Kidney (tissue), 14 donors: Measurements from ENCODE around the gene ANKRD53. TPM values are rescaled to one million over a fixed set of nuclear protein-coding genes. Genes with fewer than 3 reads are reported as not detected.

Experiments
- DNase-seq, 5 donors: peaks; one replicate each; pipeline ENCODE4 v3.0.0-alpha.2; 2013 to 2020
- FAIRE-seq: peaks from 2 replicates; lab custom pipeline; 2012; peaks lifted over from hg19 to GRCh38; lab: Jason Lieb, UNC
- H3K27ac ChIP-seq, 2 donors: one replicate each; pipeline ENCODE4 v1.7.0; 2013; ENCODE audit warnings: low read depth in 2 of 2, low read length in 2 of 2, inconsistent platforms in 1 of 2
- H3K27me3 ChIP-seq: one replicate; pipeline ENCODE4 v1.7.1; 2013; ENCODE audit warnings: low read length, inconsistent platforms; ENCODE audit not compliant: control insufficient read depth, insufficient read depth
- H3K36me3 ChIP-seq, 3 donors: one replicate each; pipeline versions ENCODE4 v1.7.0 to v1.7.1; 2013; ENCODE audit warnings: low read length in 3 of 3, control low read depth in 1 of 3, inconsistent platforms in 1 of 3; ENCODE audit not compliant: insufficient read depth in 3 of 3, control insufficient read depth in 2 of 3
- H3K4me1 ChIP-seq, 3 donors: one replicate each; pipeline versions ENCODE4 v1.7.0 to v1.7.1; 2013; ENCODE audit warnings: low read length in 3 of 3, inconsistent platforms in 1 of 3, low read depth in 1 of 3; ENCODE audit not compliant: control insufficient read depth in 2 of 3, insufficient read depth in 2 of 3
- H3K4me3 ChIP-seq, 3 donors: one replicate each; pipeline versions ENCODE4 v1.7.0 to v1.8.1; 2013; ENCODE audit warnings: low read length in 3 of 3, control low read depth in 1 of 3, inconsistent platforms in 1 of 3
- H3K9ac ChIP-seq, 3 donors: one replicate each; pipeline versions ENCODE4 v1.7.0 to v1.7.1; 2013; ENCODE audit warnings: low read length in 3 of 3, control low read depth in 1 of 3, inconsistent platforms in 1 of 3
- H3K9me3 ChIP-seq, 3 donors: one replicate each; pipeline versions ENCODE4 v1.7.0 to v1.7.1; 2013; ENCODE audit warnings: low read length in 3 of 3, control low read depth in 1 of 3, inconsistent platforms in 1 of 3; ENCODE audit not compliant: control insufficient read depth in 2 of 3, insufficient read depth in 1 of 3
- intact Hi-C: fragments of 100-400 bp; cut with DNase I; formaldehyde crosslinking; loops from one replicate; pipeline ENCODE4 v1.11.1; 2022
- polyA plus RNA-seq: library from polyadenylated mRNA; stranded (reverse); fragments of 350-450 nt; fragmentation: Illumina TruSeq; extraction: RNeasy Lipid Tissue Mini Kit (QIAGEN cat#74804); gene quantifications from one replicate; pipeline ENCODE4 v1.2.3, GENCODE V29; 2014; ENCODE audit warnings: low read depth, low replicate concordance; ENCODE audit not compliant: insufficient read depth
- total RNA-seq: library from RNA; stranded (reverse); fragmentation: NEBNext Ultra II Directional; extraction: Animal tissue kit (Norgen Biotek cat#: 25700); gene quantifications from one replicate; pipeline ENCODE4 v1.2.1, GENCODE V29; 2021
- TF ChIP-seq, protein P1 (sequence below): IDR thresholded peaks from 3 replicates; pipeline ENCODE4 v1.5.1; 2012; ENCODE audit warnings: mild to moderate bottlenecking, moderate library complexity, borderline replicate concordance; ENCODE audit not compliant: insufficient read depth; ENCODE audit errors: extremely low read depth
- donor health status: control.
- donor health status: control.
- donor health status: control.
- donor health status: control.
- donor health status: control.
- donor health status: DM: yes; HTN: yes; CAD: no.
- donor health status: Normal renal cell carcinoma (clear cell type).

ANKRD53 gene
- total and polyA plus RNA-seq, 2 donors from 2014 or later: 1.3 to 2.1 TPM

DNA sequence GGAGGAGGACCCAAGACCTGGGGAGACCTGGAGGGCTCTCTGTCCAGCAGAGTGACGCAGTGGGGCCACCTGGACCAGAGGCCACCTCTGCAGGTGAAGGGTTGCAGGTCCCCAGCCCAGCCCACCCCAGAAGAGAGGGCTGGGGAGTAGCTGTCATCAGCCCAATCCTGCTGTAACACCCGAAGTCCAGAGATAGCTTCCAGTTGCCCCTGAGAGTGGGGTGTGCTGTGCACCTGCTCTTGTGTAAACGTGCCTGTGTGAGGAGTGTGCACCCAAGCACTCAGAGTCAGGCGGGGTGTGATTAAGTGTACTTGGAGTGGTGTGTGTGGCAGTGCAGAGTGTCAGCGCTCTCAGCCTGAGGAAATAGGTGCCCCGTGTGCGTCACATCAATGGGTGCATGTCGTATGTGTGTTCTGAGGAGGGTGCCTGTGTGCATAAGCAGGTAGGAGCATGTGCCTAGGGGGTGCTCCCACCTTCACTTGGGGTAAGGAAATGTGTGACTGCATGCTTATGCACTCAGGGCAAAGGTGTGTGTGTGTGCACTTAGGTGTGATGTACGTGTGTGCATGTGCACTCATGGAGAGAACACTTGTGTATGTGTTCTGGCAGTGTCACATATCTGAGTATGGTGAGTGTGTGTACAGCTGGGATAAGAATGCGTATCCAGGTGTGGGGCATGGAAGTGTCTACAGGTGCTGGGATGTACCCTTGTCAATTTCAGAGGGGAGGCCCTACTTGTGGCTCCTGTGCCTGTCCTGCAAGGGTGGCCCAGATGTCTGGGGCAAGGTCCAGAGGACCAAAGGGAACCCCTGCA is 42.1 kb upstream of the ANKRD53 start:
- TF ChIP-seq, protein P1, sequence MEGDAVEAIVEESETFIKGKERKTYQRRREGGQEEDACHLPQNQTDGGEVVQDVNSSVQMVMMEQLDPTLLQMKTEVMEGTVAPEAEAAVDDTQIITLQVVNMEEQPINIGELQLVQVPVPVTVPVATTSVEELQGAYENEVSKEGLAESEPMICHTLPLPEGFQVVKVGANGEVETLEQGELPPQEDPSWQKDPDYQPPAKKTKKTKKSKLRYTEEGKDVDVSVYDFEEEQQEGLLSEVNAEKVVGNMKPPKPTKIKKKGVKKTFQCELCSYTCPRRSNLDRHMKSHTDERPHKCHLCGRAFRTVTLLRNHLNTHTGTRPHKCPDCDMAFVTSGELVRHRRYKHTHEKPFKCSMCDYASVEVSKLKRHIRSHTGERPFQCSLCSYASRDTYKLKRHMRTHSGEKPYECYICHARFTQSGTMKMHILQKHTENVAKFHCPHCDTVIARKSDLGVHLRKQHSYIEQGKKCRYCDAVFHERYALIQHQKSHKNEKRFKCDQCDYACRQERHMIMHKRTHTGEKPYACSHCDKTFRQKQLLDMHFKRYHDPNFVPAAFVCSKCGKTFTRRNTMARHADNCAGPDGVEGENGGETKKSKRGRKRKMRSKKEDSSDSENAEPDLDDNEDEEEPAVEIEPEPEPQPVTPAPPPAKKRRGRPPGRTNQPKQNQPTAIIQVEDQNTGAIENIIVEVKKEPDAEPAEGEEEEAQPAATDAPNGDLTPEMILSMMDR: no peak
- Histone ChIP-seq H3K27ac (peak overlapping the region; percentile 30 to 85), H3K9me3 (no peaks in the 10 kb centered on the region), H3K36me3 (no peaks in the 10 kb centered on the region), H3K4me1 (peaks cover 0 to 4% (median 0%) of the 10 kb centered on the region in 3 donors), H3K9ac (peak overlapping the region in 2 of 3 donors; percentile 5 to 37), H3K27me3 (peaks cover 2% of the 10 kb centered on the region), H3K4me3 (peak overlapping the region; percentile 56 to 68 (median 57))
- DNase-seq (no peak), FAIRE-seq (no peak)
- intact Hi-C loops: no loop called here

- TF ChIP-seq, protein P1: no peak
- Histone ChIP-seq H3K27ac (peak overlapping the region; percentile 63 to 85), H3K4me3 (peak overlapping the region in 2 of 3 donors; percentile 56 to 68), H3K27me3 (peaks cover 2% of the 10 kb centered on the region), H3K9ac (peak overlapping the region in 1 of 3 donors; percentile 55), H3K4me1 (peaks cover 0 to 4% (median 0%) of the 10 kb centered on the region in 3 donors), H3K9me3 (no peaks in the 10 kb centered on the region), H3K36me3 (no peaks in the 10 kb centered on the region)
- intact Hi-C loops: no loop called here
- DNase-seq (peak in 3 of 5 donors; percentile 39 to 42 (median 40)), FAIRE-seq (no peak)
Observed at GRCh38 chr2:70936979-70937811, 41.2 kb upstream of the ANKRD53 start.

- FAIRE-seq: no peak
- peak overlapping the region; percentile 63 to 81 for H3K27ac ChIP-seq
- no peaks in the 10 kb centered on the region for H3K9me3 ChIP-seq
- H3K9ac ChIP-seq: peak overlapping the region in 2 of 3 donors; percentile 6 to 55
- peak in 1 of 5 donors; percentile 25 for DNase-seq
- peaks cover 2% of the 10 kb centered on the region for H3K27me3 ChIP-seq
- peaks cover 0 to 4% (median 0%) of the 10 kb centered on the region in 3 donors for H3K4me1 ChIP-seq
- intact Hi-C loops: no loop called here
- peak overlapping the region in 1 of 3 donors; percentile 56 for H3K4me3 ChIP-seq
- TF ChIP-seq, protein P1: no peak
- H3K36me3 ChIP-seq: no peaks in the 10 kb centered on the region
Observed at GRCh38 chr2:70937866-70938585, 40.4 kb upstream of the ANKRD53 start.
